ENCODE measurements around the gene RUNDC3A. TPM values are rescaled to one million over a fixed set of nuclear protein-coding genes. Genes with fewer than 3 reads are reported as not detected.

Gene RUNDC3A
- total RNA-seq, 1 experiment from 2014 or later = 5.2 TPM

DNA sequence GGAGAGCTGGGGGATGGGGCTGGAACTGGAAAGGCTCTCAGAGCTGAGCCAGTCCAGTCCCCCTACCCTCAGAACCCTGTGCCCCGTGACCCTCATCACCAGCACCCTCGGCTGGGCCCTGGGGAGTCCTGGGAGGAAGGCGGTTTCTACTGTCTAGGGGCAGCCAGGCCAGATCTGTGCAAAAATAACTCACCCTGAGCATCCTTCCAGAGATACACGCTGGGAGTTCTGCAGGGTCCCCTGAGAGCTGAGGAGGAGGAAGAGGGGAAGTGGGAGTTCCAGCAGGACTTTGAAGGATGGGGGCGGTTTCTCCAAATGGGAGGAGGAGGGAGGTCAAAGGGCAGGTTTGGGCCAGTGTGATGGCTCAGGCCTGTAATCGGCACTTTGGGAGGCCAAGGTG lies 35.4 kb upstream of the RUNDC3A start:
- Mint-ChIP-seq H3K36me3 (no peaks in the 10 kb centered on the region), H3K27me3 (ENCODE audit: low read depth) (no peaks in the 10 kb centered on the region; the same call in 1 of the 2 replicates), H3K27ac (no peak overlapping the region), H3K4me1 (peaks cover 18% of the 10 kb centered on the region), H3K9me3 (no peaks in the 10 kb centered on the region), H3K4me3 (no peak overlapping the region)
- POLR2A ChIA-PET = no interaction called here
- TF ChIP-seq, protein P1, sequence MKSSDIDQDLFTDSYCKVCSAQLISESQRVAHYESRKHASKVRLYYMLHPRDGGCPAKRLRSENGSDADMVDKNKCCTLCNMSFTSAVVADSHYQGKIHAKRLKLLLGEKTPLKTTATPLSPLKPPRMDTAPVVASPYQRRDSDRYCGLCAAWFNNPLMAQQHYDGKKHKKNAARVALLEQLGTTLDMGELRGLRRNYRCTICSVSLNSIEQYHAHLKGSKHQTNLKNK (CRISPR knock-in tag; IDR thresholded peaks at IDR 0.05) = no peak
- TF ChIP-seq IRF2 (CRISPR knock-in tag; IDR thresholded peaks at IDR 0.05; ENCODE audit: borderline replicate concordance, low read depth) = no peak
- no peak for TF ChIP-seq NFATC4 (CRISPR knock-in tag; IDR thresholded peaks at IDR 0.05)
- no peak for TF ChIP-seq GRHL2 (CRISPR knock-in tag; IDR thresholded peaks at IDR 0.05; ENCODE audit: insufficient replicate concordance, severe bottlenecking)
- TF ChIP-seq, protein P2, sequence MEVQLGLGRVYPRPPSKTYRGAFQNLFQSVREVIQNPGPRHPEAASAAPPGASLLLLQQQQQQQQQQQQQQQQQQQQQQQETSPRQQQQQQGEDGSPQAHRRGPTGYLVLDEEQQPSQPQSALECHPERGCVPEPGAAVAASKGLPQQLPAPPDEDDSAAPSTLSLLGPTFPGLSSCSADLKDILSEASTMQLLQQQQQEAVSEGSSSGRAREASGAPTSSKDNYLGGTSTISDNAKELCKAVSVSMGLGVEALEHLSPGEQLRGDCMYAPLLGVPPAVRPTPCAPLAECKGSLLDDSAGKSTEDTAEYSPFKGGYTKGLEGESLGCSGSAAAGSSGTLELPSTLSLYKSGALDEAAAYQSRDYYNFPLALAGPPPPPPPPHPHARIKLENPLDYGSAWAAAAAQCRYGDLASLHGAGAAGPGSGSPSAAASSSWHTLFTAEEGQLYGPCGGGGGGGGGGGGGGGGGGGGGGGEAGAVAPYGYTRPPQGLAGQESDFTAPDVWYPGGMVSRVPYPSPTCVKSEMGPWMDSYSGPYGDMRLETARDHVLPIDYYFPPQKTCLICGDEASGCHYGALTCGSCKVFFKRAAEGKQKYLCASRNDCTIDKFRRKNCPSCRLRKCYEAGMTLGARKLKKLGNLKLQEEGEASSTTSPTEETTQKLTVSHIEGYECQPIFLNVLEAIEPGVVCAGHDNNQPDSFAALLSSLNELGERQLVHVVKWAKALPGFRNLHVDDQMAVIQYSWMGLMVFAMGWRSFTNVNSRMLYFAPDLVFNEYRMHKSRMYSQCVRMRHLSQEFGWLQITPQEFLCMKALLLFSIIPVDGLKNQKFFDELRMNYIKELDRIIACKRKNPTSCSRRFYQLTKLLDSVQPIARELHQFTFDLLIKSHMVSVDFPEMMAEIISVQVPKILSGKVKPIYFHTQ (CRISPR knock-in tag; IDR thresholded peaks at IDR 0.05) = no peak
- TF ChIP-seq, protein P3, sequence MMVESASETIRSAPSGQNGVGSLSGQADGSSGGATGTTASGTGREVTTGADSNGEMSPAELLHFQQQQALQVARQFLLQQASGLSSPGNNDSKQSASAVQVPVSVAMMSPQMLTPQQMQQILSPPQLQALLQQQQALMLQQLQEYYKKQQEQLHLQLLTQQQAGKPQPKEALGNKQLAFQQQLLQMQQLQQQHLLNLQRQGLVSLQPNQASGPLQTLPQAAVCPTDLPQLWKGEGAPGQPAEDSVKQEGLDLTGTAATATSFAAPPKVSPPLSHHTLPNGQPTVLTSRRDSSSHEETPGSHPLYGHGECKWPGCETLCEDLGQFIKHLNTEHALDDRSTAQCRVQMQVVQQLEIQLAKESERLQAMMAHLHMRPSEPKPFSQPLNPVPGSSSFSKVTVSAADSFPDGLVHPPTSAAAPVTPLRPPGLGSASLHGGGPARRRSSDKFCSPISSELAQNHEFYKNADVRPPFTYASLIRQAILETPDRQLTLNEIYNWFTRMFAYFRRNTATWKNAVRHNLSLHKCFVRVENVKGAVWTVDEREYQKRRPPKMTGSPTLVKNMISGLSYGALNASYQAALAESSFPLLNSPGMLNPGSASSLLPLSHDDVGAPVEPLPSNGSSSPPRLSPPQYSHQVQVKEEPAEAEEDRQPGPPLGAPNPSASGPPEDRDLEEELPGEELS (CRISPR knock-in tag; IDR thresholded peaks at IDR 0.05) = no peak
- no peak for TF ChIP-seq ZNF396 (CRISPR knock-in tag; IDR thresholded peaks at IDR 0.05; ENCODE audit: borderline replicate concordance)
- no peak for TF ChIP-seq TP53 (CRISPR knock-in tag; IDR thresholded peaks at IDR 0.05)
- TF ChIP-seq GTF2I (CRISPR knock-in tag; conservative IDR thresholded peaks at IDR 0.05) = no peak
- no peak for TF ChIP-seq SMAD3 (CRISPR knock-in tag; IDR thresholded peaks at IDR 0.05; ENCODE audit: borderline replicate concordance)
- TF ChIP-seq RELA (CRISPR knock-in tag; IDR thresholded peaks at IDR 0.05; ENCODE audit: borderline replicate concordance) = no peak
- no peak for TF ChIP-seq NR3C1 (CRISPR knock-in tag; conservative IDR thresholded peaks at IDR 0.05; ENCODE audit: low read depth)
- TF ChIP-seq, protein P4, sequence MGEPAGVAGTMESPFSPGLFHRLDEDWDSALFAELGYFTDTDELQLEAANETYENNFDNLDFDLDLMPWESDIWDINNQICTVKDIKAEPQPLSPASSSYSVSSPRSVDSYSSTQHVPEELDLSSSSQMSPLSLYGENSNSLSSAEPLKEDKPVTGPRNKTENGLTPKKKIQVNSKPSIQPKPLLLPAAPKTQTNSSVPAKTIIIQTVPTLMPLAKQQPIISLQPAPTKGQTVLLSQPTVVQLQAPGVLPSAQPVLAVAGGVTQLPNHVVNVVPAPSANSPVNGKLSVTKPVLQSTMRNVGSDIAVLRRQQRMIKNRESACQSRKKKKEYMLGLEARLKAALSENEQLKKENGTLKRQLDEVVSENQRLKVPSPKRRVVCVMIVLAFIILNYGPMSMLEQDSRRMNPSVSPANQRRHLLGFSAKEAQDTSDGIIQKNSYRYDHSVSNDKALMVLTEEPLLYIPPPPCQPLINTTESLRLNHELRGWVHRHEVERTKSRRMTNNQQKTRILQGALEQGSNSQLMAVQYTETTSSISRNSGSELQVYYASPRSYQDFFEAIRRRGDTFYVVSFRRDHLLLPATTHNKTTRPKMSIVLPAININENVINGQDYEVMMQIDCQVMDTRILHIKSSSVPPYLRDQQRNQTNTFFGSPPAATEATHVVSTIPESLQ (CRISPR knock-in tag; IDR thresholded peaks at IDR 0.05) = no peak
- no peak for TF ChIP-seq SOX15 (CRISPR knock-in tag; IDR thresholded peaks at IDR 0.05)
- TF ChIP-seq USF2 (CRISPR knock-in tag; IDR thresholded peaks at IDR 0.05) = no peak
- DNase-seq (ENCODE audit: low spot score) = no peak
- ATAC-seq = no peak
- CTCF ChIA-PET = interaction anchor here (1.1 to 2.0 kb wide), 6 partner anchors 22 to 81 kb away, joined by 3 to 8 read pairs (median 5); partner anchors contain the start of gene RUNDC3A

- Mint-ChIP-seq H3K27ac (no peak overlapping the region), H3K4me3 (no peak overlapping the region), H3K36me3 (no peaks in the 10 kb centered on the region), H3K9me3 (no peaks in the 10 kb centered on the region), H3K4me1 (peaks cover 20% of the 10 kb centered on the region), H3K27me3 (ENCODE audit: low read depth) (no peaks in the 10 kb centered on the region; the same call in 1 of the 2 replicates)
- ChIA-PET POLR2A (no interaction called here), CTCF (interaction anchor here (0.6 to 2.0 kb wide), 14 partner anchors 14 to 89 kb away, joined by 3 to 10 read pairs (median 4); partner anchors contain the start of gene RUNDC3A)
- ATAC-seq = peak; percentile 82
- DNase-seq (ENCODE audit: low spot score) = no peak
- TF ChIP-seq, protein P3 (CRISPR knock-in tag; IDR thresholded peaks at IDR 0.05) = no peak
- no peak for TF ChIP-seq JAZF1 (CRISPR knock-in tag; IDR thresholded peaks at IDR 0.05)
- TF ChIP-seq ZNF423 (CRISPR knock-in tag; IDR thresholded peaks at IDR 0.05) = no peak
- TF ChIP-seq, protein P5, sequence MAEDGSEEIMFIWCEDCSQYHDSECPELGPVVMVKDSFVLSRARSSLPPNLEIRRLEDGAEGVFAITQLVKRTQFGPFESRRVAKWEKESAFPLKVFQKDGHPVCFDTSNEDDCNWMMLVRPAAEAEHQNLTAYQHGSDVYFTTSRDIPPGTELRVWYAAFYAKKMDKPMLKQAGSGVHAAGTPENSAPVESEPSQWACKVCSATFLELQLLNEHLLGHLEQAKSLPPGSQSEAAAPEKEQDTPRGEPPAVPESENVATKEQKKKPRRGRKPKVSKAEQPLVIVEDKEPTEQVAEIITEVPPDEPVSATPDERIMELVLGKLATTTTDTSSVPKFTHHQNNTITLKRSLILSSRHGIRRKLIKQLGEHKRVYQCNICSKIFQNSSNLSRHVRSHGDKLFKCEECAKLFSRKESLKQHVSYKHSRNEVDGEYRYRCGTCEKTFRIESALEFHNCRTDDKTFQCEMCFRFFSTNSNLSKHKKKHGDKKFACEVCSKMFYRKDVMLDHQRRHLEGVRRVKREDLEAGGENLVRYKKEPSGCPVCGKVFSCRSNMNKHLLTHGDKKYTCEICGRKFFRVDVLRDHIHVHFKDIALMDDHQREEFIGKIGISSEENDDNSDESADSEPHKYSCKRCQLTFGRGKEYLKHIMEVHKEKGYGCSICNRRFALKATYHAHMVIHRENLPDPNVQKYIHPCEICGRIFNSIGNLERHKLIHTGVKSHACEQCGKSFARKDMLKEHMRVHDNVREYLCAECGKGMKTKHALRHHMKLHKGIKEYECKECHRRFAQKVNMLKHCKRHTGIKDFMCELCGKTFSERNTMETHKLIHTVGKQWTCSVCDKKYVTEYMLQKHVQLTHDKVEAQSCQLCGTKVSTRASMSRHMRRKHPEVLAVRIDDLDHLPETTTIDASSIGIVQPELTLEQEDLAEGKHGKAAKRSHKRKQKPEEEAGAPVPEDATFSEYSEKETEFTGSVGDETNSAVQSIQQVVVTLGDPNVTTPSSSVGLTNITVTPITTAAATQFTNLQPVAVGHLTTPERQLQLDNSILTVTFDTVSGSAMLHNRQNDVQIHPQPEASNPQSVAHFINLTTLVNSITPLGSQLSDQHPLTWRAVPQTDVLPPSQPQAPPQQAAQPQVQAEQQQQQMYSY (CRISPR knock-in tag; IDR thresholded peaks at IDR 0.05) = no peak
- TF ChIP-seq ZNF121 (CRISPR knock-in tag; IDR thresholded peaks at IDR 0.05) = no peak
Measured at GRCh38 chr17:44273607-44274006, 34.8 kb upstream of the RUNDC3A start.

Data from WTC11 (cell line).